Measurements from ENCODE around the gene FOXP4. TPM values are rescaled to one million over a fixed set of nuclear protein-coding genes. Genes with fewer than 3 reads are reported as not detected.

FOXP4 gene
- total and polyA plus RNA-seq, 7 donors = 4.1 to 19.5 (median 12.7) TPM

DNA sequence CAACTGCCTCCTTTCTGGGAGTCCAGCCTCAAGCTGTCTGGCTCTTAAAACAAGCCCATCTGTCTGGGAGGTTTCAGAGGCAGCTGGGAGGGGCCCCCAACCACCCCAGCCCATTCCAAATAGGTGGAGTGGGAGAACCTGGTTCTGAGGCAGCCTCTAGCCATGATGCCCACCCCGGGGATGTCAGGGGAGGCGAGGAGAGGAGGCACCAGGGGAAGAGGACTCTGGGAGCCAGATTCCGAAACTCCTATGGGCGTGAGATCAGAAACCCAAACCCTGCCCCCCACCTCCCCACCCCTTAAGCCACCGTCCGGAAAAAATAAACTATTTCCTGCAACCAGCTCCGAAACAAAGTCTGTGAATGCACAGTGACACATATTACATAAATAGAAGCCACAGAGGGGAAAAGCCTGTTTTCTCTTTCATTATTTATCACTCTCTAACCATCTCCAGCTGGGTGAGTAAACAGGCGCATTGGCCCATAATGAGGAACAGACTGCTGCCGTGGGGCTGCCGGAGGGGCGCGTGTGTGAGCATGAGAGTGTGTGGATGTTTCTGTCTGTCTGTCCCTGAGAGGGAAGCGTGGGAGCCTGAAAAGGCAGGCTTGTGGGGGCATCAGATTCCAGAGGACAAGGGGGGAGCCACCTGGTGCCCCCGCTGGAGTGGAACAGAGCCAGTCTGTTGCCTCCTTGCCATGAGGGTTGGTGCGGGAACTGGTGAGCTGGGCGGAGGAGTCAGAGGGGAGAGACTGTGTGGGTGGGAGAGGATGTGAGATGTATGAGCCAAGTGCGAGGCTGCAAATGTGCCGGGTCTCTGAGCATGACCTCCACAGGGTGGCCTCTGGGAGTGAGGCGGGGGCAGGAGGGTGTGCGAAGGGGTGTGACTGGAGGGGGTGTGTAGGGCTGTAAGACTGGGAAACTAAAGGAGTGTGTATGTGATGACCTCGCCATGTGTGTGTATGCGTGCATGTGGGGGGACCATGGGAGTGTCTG lies 14.3 kb upstream of the FOXP4 start:
- H3K36me3 ChIP-seq = no peaks in the 10 kb centered on the region
- intact Hi-C loops (cut with DNase I) = no loop called here
- no peaks in the 10 kb centered on the region for H3K9me3 ChIP-seq
- 31 to 72% methylated on average over 22 of the region's 22 CpGs for whole genome bisulfite sequencing, 2 donors
- DNase-seq = no peak
- H3K4me1 ChIP-seq = peaks cover 0 to 13% (median 7%) of the 10 kb centered on the region in 4 donors
- TF ChIP-seq EP300 (IDR thresholded peaks at IDR 0.05) (no peak), POLR2A (IDR thresholded peaks at IDR 0.05) (no peak), POLR2AphosphoS5 (IDR thresholded peaks at IDR 0.05) (no peak)
- TF ChIP-seq, protein P1, sequence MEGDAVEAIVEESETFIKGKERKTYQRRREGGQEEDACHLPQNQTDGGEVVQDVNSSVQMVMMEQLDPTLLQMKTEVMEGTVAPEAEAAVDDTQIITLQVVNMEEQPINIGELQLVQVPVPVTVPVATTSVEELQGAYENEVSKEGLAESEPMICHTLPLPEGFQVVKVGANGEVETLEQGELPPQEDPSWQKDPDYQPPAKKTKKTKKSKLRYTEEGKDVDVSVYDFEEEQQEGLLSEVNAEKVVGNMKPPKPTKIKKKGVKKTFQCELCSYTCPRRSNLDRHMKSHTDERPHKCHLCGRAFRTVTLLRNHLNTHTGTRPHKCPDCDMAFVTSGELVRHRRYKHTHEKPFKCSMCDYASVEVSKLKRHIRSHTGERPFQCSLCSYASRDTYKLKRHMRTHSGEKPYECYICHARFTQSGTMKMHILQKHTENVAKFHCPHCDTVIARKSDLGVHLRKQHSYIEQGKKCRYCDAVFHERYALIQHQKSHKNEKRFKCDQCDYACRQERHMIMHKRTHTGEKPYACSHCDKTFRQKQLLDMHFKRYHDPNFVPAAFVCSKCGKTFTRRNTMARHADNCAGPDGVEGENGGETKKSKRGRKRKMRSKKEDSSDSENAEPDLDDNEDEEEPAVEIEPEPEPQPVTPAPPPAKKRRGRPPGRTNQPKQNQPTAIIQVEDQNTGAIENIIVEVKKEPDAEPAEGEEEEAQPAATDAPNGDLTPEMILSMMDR (IDR thresholded peaks at IDR 0.05) = no peak
- peaks cover 0 to 4% (median 0%) of the 10 kb centered on the region in 3 donors for H3K27me3 ChIP-seq
- no peak overlapping the region for H3K27ac ChIP-seq
- no peak overlapping the region for H3K4me3 ChIP-seq

GRCh38 chr6:41535766-41536165 lies 10.4 kb upstream of the FOXP4 start:
- Histone ChIP-seq H3K9me3 (no peaks in the 10 kb centered on the region), H3K36me3 (no peaks in the 10 kb centered on the region), H3K4me1 (peaks cover 0 to 4% (median 0%) of the 10 kb centered on the region in 4 donors), H3K27ac (no peak overlapping the region), H3K27me3 (peaks cover 0 to 4% (median 0%) of the 10 kb centered on the region in 3 donors), H3K4me3 (no peak overlapping the region)
- WGBS, 2 donors = 95 to 100% methylated on average over 1 of the region's 1 CpG
- intact Hi-C loops (cut with DNase I) = no loop called here
- no peak for DNase-seq
- TF ChIP-seq POLR2AphosphoS5 (IDR thresholded peaks at IDR 0.05) (no peak), EP300 (IDR thresholded peaks at IDR 0.05) (no peak), POLR2A (IDR thresholded peaks at IDR 0.05) (no peak)
- TF ChIP-seq, protein P1 (IDR thresholded peaks at IDR 0.05) = no peak

DNA sequence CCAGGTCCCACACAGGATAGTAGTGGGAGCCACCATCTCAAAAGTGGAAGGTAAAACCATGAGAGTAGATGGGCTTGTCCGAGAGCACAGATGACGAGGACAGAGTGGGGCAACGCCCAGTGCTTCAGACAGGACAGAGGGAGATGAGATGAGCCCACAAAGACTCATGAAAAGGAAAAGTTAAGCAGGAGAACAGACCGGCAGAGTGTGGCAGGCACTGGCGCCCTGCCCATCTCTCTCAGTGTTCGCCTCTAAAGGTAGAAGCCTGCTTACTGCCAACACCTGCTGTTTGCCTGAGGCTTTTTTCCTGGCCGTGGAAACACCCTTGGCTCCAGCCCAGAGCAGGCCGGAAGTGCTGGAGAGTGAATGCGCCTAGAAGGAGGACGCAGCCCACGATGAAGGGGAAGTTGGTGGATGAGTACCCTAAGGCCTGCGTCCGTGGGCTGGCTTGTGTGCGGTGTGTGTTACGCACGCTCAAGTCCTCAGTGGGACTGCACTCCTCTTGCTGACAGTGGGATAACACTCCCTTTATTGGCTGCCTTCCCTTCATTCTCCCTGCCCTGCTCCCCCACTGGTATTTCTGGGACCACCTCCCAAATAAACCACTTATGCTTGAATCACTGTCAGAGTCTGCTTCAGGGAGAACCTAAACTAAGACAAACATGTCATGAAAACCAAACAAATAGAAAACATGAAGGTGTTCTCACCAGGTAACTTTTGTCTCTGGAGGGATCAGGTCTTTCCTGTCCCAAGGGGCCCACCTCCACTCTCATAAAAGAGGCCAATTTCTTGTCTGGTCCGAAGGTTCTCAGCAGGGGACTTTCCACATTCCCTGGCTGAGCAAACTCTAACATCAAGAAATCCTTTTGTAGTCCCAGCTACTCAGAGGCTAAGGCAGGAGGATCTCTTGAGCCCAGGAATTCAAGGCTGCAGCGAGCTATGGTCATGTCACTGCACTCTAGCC lies 9.1 kb upstream of the FOXP4 start:
- 17 to 40% methylated on average over 18 of the region's 18 CpGs for WGBS, 2 donors
- intact Hi-C loops (cut with DNase I) = no loop called here

GRCh38 chr6:41538556-41539182 lies 7.5 kb upstream of the FOXP4 start:
- Histone ChIP-seq H3K36me3 (no peaks in the 10 kb centered on the region), H3K27ac (no peak overlapping the region), H3K27me3 (no peaks in the 10 kb centered on the region), H3K4me1 (no peaks in the 10 kb centered on the region), H3K9me3 (no peaks in the 10 kb centered on the region), H3K4me3 (no peak overlapping the region)
- 79 to 82% methylated on average over 2 of the region's 2 CpGs for WGBS, 2 donors
- no peak for DNase-seq
- intact Hi-C loops (cut with DNase I) = no loop called here
- no peak for TF ChIP-seq POLR2A (IDR thresholded peaks at IDR 0.05)
- TF ChIP-seq POLR2AphosphoS5 (IDR thresholded peaks at IDR 0.05) = no peak
- no peak for TF ChIP-seq EP300 (IDR thresholded peaks at IDR 0.05)
- TF ChIP-seq, protein P1 (IDR thresholded peaks at IDR 0.05) = no peak

More for the DNA sequence above, 9.1 kb upstream of the FOXP4 start:
- Histone ChIP-seq H3K36me3 (no peaks in the 10 kb centered on the region), H3K27me3 (no peaks in the 10 kb centered on the region), H3K4me1 (peaks cover 0 to 2% (median 0%) of the 10 kb centered on the region in 4 donors), H3K9me3 (no peaks in the 10 kb centered on the region), H3K4me3 (no peak overlapping the region), H3K27ac (no peak overlapping the region)
- DNase-seq = no peak
- TF ChIP-seq POLR2A (IDR thresholded peaks at IDR 0.05) (no peak), EP300 (IDR thresholded peaks at IDR 0.05) (no peak), POLR2AphosphoS5 (IDR thresholded peaks at IDR 0.05) (no peak)
- TF ChIP-seq, protein P1 (IDR thresholded peaks at IDR 0.05) = no peak

Data from sigmoid colon (tissue), 7 donors.